Stimulated activated CD4-positive, alpha-beta T cell treated with anti-CD3 and anti-CD28 coated beads, TNF-alpha, amount 100 ng/mL, for 48 hours (primary cell): Measurements from ENCODE around the gene ALKBH3.
A peak's percentile ranks its signal among the peaks of the same experiment; 100 is the strongest.

ENCODE experiments used
- DNase-seq, 3 donors: peaks; one replicate each; pipeline ENCODE4 v3.0.0-alpha.2; 2020; ENCODE audit warnings: low read depth in 3 of 3

The ALKBH3 gene

GRCh38 chr11:43937434-43938411 lies 57.1 kb downstream of the ALKBH3 start:
- no peak for DNase-seq

- no peak for DNase-seq
These were observed 60.8 kb downstream of the ALKBH3 start for GRCh38 chr11:43941257-43941994.

- no peak for DNase-seq
These were observed 62.2 kb downstream of the ALKBH3 start for GRCh38 chr11:43942662-43943371.

- DNase-seq, result no peak
These were observed 62.8 kb downstream of the ALKBH3 start for GRCh38 chr11:43943372-43943930.

- no peak for DNase-seq
These were observed 63.5 kb downstream of the ALKBH3 start for GRCh38 chr11:43943931-43944751.

- DNase-seq, result peak; percentile 49 to 79 (median 54)
These were observed 64.2 kb downstream of the ALKBH3 start for GRCh38 chr11:43944761-43945311.

GRCh38 chr11:43947003-43947500 lies 66.4 kb downstream of the ALKBH3 start:
- no peak for DNase-seq

- DNase-seq, result no peak
These were observed 67.2 kb downstream of the ALKBH3 start for GRCh38 chr11:43947815-43948214.

- DNase-seq, result no peak
These were observed 68.0 kb downstream of the ALKBH3 start for GRCh38 chr11:43948341-43949225.

GRCh38 chr11:43950311-43950855 lies 69.8 kb downstream of the ALKBH3 start:
- DNase-seq, result no peak

- DNase-seq, result no peak
These were observed 70.6 kb downstream of the ALKBH3 start for GRCh38 chr11:43951231-43951630.

GRCh38 chr11:43952020-43952400 lies 71.4 kb downstream of the ALKBH3 start:
- no peak for DNase-seq

- no peak for DNase-seq
These were observed 72.0 kb downstream of the ALKBH3 start for GRCh38 chr11:43952401-43953342.

- DNase-seq, result no peak
These were observed 72.9 kb downstream of the ALKBH3 start for GRCh38 chr11:43953521-43953920.

- DNase-seq, result no peak
These were observed 73.6 kb downstream of the ALKBH3 start for GRCh38 chr11:43954241-43954640.

- no peak for DNase-seq
These were observed 74.9 kb downstream of the ALKBH3 start for GRCh38 chr11:43955381-43956118.

GRCh38 chr11:43957571-43957970 lies 76.9 kb downstream of the ALKBH3 start:
- DNase-seq, result no peak
